OCI-LY3 (cell line): Measurements from ENCODE around the gene AVPR1B.
A peak's percentile ranks its signal among the peaks of the same experiment; 100 is the strongest.

Experiments
- H2AFZ ChIP-seq: fragments of 200-600, 300-600 bp; shearing (Covaris generic); 2 replicates; pipeline ENCODE4 v1.6.0; 2014; ENCODE audit warnings: antibody characterized with exemption, low read depth, low read length
- H3K27ac ChIP-seq: fragments of 200-600, 300-600 bp; sonication (generic); 2 replicates; pipeline ENCODE4 v1.5.1; 2014; ENCODE audit warnings: mild to moderate bottlenecking, low read length, moderate library complexity, mixed read lengths
- H3K27me3 ChIP-seq: fragments of 200-600, 300-600 bp; sonication (generic); 2 replicates; pipeline ENCODE4 v1.6.1; 2014; ENCODE audit warnings: low read depth, low read length, mixed read lengths
- H3K36me3 ChIP-seq: fragments of 200-600, 300-600 bp; sonication (generic); replicated peaks from 2 replicates; pipeline ENCODE3; 2014; ENCODE audit warnings: low read depth, low read length, mixed read lengths
- H3K4me1 ChIP-seq: fragments of 300-600, 200-600 bp; sonication (generic); 2 replicates; pipeline ENCODE4 v1.6.1; 2014; ENCODE audit warnings: low read length, mixed read lengths
- H3K4me2 ChIP-seq: fragments of 200-600, 300-600 bp; sonication (generic); 2 replicates; pipeline ENCODE4 v1.6.1; 2014; ENCODE audit warnings: low read length, mixed read lengths
- H3K4me3 ChIP-seq: fragments of 300-600, 200-600 bp; sonication (generic); 2 replicates; pipeline ENCODE4 v1.5.1; 2014; ENCODE audit warnings: antibody characterized with exemption, mild to moderate bottlenecking, low read length, moderate library complexity
- H3K79me2 ChIP-seq: fragments of 300-600, 200-600 bp; shearing (Covaris generic); 2 replicates; pipeline ENCODE4 v1.6.1; 2014; ENCODE audit warnings: mild to moderate bottlenecking, low read length, mixed read lengths
- H3K9ac ChIP-seq: fragments of 300-600, 200-600 bp; shearing (Covaris generic); 2 replicates; pipeline ENCODE4 v1.6.0; 2014; ENCODE audit warnings: mild to moderate bottlenecking, low read length, moderate library complexity
- H3K9me3 ChIP-seq: fragments of 200-600, 300-600 bp; shearing (Covaris generic); 2 replicates; pipeline ENCODE4 v1.6.1; 2014; ENCODE audit warnings: low read length, mixed read lengths; ENCODE audit not compliant: insufficient read depth
- H4K20me1 ChIP-seq: fragments of 200-600, 300-600 bp; sonication (generic); 2 replicates; pipeline ENCODE4 v1.6.1; 2016; ENCODE audit warnings: low read length, mixed read lengths; ENCODE audit not compliant: insufficient read depth
- EZH2phosphoT487 ChIP-seq: fragments of 200-600 bp; shearing (Covaris generic); IDR thresholded peaks from 2 replicates; pipeline ENCODE4 v1.6.1; 2018; ENCODE audit warnings: antibody characterized with exemption, mixed run types, low read depth
- TF ChIP-seq, protein P1 (sequence below): fragments of 200-600, 300-600 bp; sonication (generic); IDR thresholded peaks from 2 replicates; pipeline ENCODE4 v1.5.1; 2014; ENCODE audit warnings: antibody characterized with exemption, low read length, low read depth

The AVPR1B gene

DNA sequence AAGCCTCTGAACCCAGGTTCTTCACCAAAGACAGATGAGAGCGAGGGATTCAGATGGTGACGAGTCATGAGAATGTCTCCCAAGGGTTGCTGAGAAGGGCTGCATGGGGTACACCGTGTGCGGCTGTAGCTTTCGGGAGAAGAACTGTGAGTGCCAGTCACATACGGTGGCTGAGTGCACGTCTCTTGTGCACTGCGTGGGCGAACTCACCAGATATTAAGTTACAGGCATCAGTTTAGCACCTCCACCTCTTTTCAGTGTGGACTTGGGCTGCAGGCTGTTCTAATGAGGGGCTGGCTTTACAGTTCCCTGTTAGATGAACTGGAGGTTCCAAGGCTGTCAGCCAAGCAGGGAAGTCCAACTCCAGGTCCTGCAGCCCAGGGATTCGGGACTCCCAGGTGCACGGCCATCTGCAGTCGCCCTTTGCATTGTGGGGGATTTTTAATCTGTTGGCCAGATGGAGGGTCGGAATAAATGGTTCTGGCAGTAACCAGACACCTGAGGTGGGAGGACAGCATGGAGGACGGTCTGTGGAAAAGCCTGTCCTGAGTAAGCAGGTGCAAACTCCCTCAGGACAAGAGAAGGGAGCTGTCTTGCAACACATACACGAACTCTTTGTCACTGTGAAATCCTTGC, 26.5 kb upstream of the AVPR1B start:
- no peak for TF ChIP-seq EZH2phosphoT487
- TF ChIP-seq, protein P1, sequence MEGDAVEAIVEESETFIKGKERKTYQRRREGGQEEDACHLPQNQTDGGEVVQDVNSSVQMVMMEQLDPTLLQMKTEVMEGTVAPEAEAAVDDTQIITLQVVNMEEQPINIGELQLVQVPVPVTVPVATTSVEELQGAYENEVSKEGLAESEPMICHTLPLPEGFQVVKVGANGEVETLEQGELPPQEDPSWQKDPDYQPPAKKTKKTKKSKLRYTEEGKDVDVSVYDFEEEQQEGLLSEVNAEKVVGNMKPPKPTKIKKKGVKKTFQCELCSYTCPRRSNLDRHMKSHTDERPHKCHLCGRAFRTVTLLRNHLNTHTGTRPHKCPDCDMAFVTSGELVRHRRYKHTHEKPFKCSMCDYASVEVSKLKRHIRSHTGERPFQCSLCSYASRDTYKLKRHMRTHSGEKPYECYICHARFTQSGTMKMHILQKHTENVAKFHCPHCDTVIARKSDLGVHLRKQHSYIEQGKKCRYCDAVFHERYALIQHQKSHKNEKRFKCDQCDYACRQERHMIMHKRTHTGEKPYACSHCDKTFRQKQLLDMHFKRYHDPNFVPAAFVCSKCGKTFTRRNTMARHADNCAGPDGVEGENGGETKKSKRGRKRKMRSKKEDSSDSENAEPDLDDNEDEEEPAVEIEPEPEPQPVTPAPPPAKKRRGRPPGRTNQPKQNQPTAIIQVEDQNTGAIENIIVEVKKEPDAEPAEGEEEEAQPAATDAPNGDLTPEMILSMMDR, result no peak
- Histone ChIP-seq H3K9ac (no peak overlapping the region), H2AFZ (no peak overlapping the region), H3K9me3 (no peaks in the 10 kb centered on the region), H3K4me1 (no peaks in the 10 kb centered on the region), H3K79me2 (no peaks in the 10 kb centered on the region), H3K27ac (no peak overlapping the region), H3K36me3 (no peaks in the 10 kb centered on the region), H3K4me2 (no peak overlapping the region), H3K4me3 (no peak overlapping the region), H3K27me3 (peaks cover 61% of the 10 kb centered on the region), H4K20me1 (no peaks in the 10 kb centered on the region)

DNA sequence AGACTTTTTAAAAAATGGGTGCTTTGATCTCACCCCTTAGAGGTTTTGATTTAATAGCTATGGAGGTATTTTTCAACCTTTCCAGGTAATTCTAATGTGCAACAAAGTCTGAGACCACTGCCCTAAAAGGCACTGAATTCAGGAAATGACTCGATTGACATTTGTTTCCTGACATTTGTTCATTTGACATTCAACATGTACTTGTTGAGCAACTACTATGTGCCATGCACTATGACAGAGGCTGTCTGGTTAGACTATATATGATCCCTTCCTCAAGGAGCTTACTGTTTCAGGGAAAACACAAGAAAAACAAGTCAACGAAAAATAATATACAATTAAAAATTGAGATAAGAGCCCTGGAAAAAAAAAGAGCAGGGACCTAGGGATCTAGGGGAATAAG, 25.6 kb upstream of the AVPR1B start:
- H3K27ac ChIP-seq, result no peak overlapping the region
- H3K36me3 ChIP-seq, result no peaks in the 10 kb centered on the region
- no peak overlapping the region for H3K4me3 ChIP-seq
- H3K27me3 ChIP-seq, result peaks cover 66% of the 10 kb centered on the region
- no peak overlapping the region for H2AFZ ChIP-seq
- TF ChIP-seq, protein P1, result no peak
- TF ChIP-seq EZH2phosphoT487, result no peak
- H3K9ac ChIP-seq, result no peak overlapping the region
- no peaks in the 10 kb centered on the region for H3K4me1 ChIP-seq
- no peaks in the 10 kb centered on the region for H4K20me1 ChIP-seq
- no peak overlapping the region for H3K4me2 ChIP-seq
- no peaks in the 10 kb centered on the region for H3K9me3 ChIP-seq
- no peaks in the 10 kb centered on the region for H3K79me2 ChIP-seq

DNA sequence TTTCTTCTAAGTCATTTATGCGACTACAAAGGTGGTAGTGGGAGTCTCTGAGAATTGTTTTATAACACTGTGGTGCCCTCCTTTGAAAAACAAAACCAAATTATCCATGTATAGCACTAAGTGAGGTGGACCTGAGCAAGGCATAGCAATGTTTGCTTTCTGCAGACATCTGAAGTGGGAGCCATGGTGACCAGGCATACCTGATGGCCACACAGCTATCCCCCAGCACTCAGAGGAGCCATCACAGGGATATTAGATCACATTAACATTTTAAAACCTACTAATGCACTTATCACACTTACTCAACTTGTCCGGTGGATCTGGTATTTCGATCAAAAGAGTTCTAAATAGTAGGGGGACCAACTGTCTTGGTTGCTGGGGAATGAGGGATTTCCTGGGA, 24.8 kb upstream of the AVPR1B start:
- Histone ChIP-seq H3K4me3 (no peak overlapping the region), H4K20me1 (no peaks in the 10 kb centered on the region), H3K27me3 (peaks cover 68% of the 10 kb centered on the region), H3K9ac (no peak overlapping the region), H3K4me1 (no peaks in the 10 kb centered on the region), H3K9me3 (no peaks in the 10 kb centered on the region), H3K27ac (no peak overlapping the region), H2AFZ (no peak overlapping the region), H3K4me2 (no peak overlapping the region), H3K36me3 (no peaks in the 10 kb centered on the region), H3K79me2 (no peaks in the 10 kb centered on the region)
- TF ChIP-seq, protein P1, result no peak
- no peak for TF ChIP-seq EZH2phosphoT487

DNA sequence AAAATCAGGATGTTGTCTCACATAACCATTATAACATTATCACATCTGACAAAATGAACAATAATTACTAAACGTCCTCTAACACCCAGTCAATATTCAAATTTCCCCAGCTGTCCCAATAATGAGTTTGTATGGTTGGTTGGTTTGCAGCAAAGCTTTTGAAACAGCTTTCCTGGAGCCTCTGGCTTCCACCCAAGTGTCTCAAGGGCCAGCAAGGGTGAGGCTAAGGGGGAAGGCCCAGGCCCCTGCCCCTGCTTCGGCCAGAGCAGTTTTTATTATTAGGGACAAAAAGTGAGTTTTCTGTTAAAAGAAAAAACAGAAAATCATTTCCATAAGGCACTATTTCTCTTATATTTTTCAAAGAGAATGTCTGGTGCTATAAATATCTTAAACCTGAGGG, 19.1 kb upstream of the AVPR1B start:
- H4K20me1 ChIP-seq, result no peaks in the 10 kb centered on the region
- no peak overlapping the region for H3K27ac ChIP-seq
- H3K36me3 ChIP-seq, result no peaks in the 10 kb centered on the region
- H3K27me3 ChIP-seq, result peaks cover 39% of the 10 kb centered on the region
- no peaks in the 10 kb centered on the region for H3K9me3 ChIP-seq
- no peak overlapping the region for H2AFZ ChIP-seq
- no peak overlapping the region for H3K4me3 ChIP-seq
- peaks cover 20% of the 10 kb centered on the region for H3K4me1 ChIP-seq
- no peak overlapping the region for H3K9ac ChIP-seq
- no peaks in the 10 kb centered on the region for H3K79me2 ChIP-seq
- H3K4me2 ChIP-seq, result peak overlapping the region; percentile 29; the same call in 1 of the 2 replicates
- TF ChIP-seq, protein P1, result no peak
- no peak for TF ChIP-seq EZH2phosphoT487
